ENCODE data around the gene NDUFS8. TPM values are rescaled to one million over a fixed set of nuclear protein-coding genes. Genes with fewer than 3 reads are reported as not detected.

NDUFS8 gene
- total and polyA plus RNA-seq, 2 of the 4 experiments (the other 2 are of a cell fraction), result 85.9 to 131 TPM

- Histone ChIP-seq H2AK5ac (ENCODE audit: low read depth, low read length) (peak overlapping the region; percentile 90), H3K4me1 (ENCODE audit: control insufficient read depth, insufficient read depth, low read length) (peaks cover 9% of the 10 kb centered on the region), H3K4me2 (ENCODE audit: low read depth, low read length) (peak overlapping the region; percentile 95), H3K9me3 (ENCODE audit: control insufficient read depth, insufficient read depth, low read length) (no peaks in the 10 kb centered on the region), H2BK120ac (ENCODE audit: low read depth, low read length) (no peak overlapping the region), H2AK9ac (replicated peaks; ENCODE audit: low read depth, low read length, poor library complexity) (peak overlapping the region; percentile 93), H3K27me3 (ENCODE audit: control insufficient read depth, insufficient read depth, low read length) (no peaks in the 10 kb centered on the region), H2BK15ac (ENCODE audit: low read depth, low read length) (no peak overlapping the region), H3K27ac (ENCODE audit: insufficient read depth, low read length) (no peak overlapping the region), H4K5ac (ENCODE audit: low read depth, low read length) (peak overlapping the region; percentile 28; the same call in 1 of the 2 replicates), H2AFZ (replicated peaks; ENCODE audit: low read length, poor library complexity) (peak overlapping the region; percentile 83), H2BK20ac (ENCODE audit: low read depth, low read length) (no peak overlapping the region), H4K91ac (ENCODE audit: insufficient read depth, low read depth, low read length) (peak overlapping the region; percentile 43; the same call in 1 of the 2 replicates), H4K20me1 (ENCODE audit: insufficient read depth, low read length) (no peaks in the 10 kb centered on the region), H3K14ac (replicated peaks; ENCODE audit: low read depth, low read length) (peak overlapping the region; percentile 58; the same call in 1 of the 2 replicates), H3K9ac (ENCODE audit: low read depth, low read length) (no peak overlapping the region), H3K18ac (ENCODE audit: low read depth, low read length) (peak overlapping the region; percentile 10; the same call in 1 of the 2 replicates), H3K79me1 (ENCODE audit: low read depth in 1 of 2, low read length in 2 of 2) (peaks cover 0 to 6% of the 10 kb centered on the region in 2 experiments; a peak in 2 of 4 replicates), H2BK5ac (ENCODE audit: low read depth, low read length, poor library complexity, severe bottlenecking) (no peak overlapping the region), H3K23ac (ENCODE audit: low read depth, low read length) (no peak overlapping the region), H3K56ac (ENCODE audit: extremely low read depth, insufficient read depth, low read length) (no peak overlapping the region), H4K8ac (ENCODE audit: low read depth in 2 of 2, low read length in 2 of 2) (peak overlapping the region; percentile 15 to 74; a peak in 2 of 4 replicates), H3K4me3 (ENCODE audit: insufficient read depth, low read depth, low read length) (no peak overlapping the region), H3K4ac (ENCODE audit: low read depth, low read length) (peak overlapping the region; percentile 91), H3K36me3 (ENCODE audit: control insufficient read depth, insufficient read depth, low read length) (no peaks in the 10 kb centered on the region), H3K9me1 (ENCODE audit: insufficient read depth, low read length) (peaks cover 8% of the 10 kb centered on the region; the same call in 1 of the 2 replicates)
- no peak for ATAC-seq (ENCODE audit: low read depth)
- DNase-seq, result no peak
- in situ Hi-C loops (cut with MboI; ENCODE audit: low sequenced_read_pairs), result no loop called here
- POLR2A ChIA-PET (ENCODE audit: unreplicated experiment), result no interaction called here
- dilution Hi-C loops (cut with HindIII; ENCODE audit: low sequenced_read_pairs, unreplicated experiment), result no loop called here
- no TSS peak for BruUV-seq (replicated peaks)
- no peak for TF ChIP-seq BHLHE40 (IDR thresholded peaks at IDR 0.05; ENCODE audit: low read depth, low read length)
- TF ChIP-seq RFX5 (IDR thresholded peaks at IDR 0.05; ENCODE audit: low read depth, low read length), result no peak
- no peak for TF ChIP-seq RCOR1 (IDR thresholded peaks at IDR 0.05; ENCODE audit: insufficient replicate concordance, low read length)
- no peak for TF ChIP-seq MXI1 (IDR thresholded peaks at IDR 0.05; ENCODE audit: borderline replicate concordance, low read depth, low read length)
- no peak for TF ChIP-seq MAFK (IDR thresholded peaks at IDR 0.05; ENCODE audit: low read depth, low read length)
- no peak for TF ChIP-seq SMC3 (IDR thresholded peaks at IDR 0.05; ENCODE audit: low read depth, low read length)
- no peak for TF ChIP-seq POLR2A (IDR thresholded peaks at IDR 0.05; ENCODE audit: low read depth, low read length)
- no peak for TF ChIP-seq RAD21 (IDR thresholded peaks at IDR 0.05; ENCODE audit: low read length)
- no peak for TF ChIP-seq CEBPB (IDR thresholded peaks at IDR 0.05; ENCODE audit: low read depth, low read length)
- TF ChIP-seq USF2 (IDR thresholded peaks at IDR 0.05; ENCODE audit: low read depth, low read length), result no peak
- no peak for TF ChIP-seq FOS (IDR thresholded peaks at IDR 0.05; ENCODE audit: low read depth, low read length)
- no peak for TF ChIP-seq NFE2L2 (IDR thresholded peaks at IDR 0.05; ENCODE audit: low read depth, low read length)
- TF ChIP-seq CTCF (conservative IDR thresholded peaks at IDR 0.05; ENCODE audit: low read depth, low read length), result no peak
- no peak for TF ChIP-seq ELK1 (IDR thresholded peaks at IDR 0.05; ENCODE audit: borderline replicate concordance, low read depth, low read length)
- TF ChIP-seq MAZ (IDR thresholded peaks at IDR 0.05; ENCODE audit: borderline replicate concordance, low read depth, low read length), result no peak
- intact Hi-C loops (cut with micrococcal nuclease), result no loop called here
- 90% methylated on average over 4 of the region's 14 CpGs; no CpG with 5 or more reads in 1 of the 2 experiments for WGBS, 2 experiments (ENCODE audit: extremely low coverage in 2 of 2, insufficient read length in 1 of 2)
- CTCF ChIA-PET, result no interaction called here
Measured at GRCh38 chr11:68004551-68005335, 25.7 kb upstream of the NDUFS8 start.
